H9 (cell line): ENCODE measurements around the gene CDC123. TPM values are rescaled to one million over a fixed set of nuclear protein-coding genes. Genes with fewer than 3 reads are reported as not detected.

Source experiments
- DNase-seq: peaks from one replicate; pipeline ENCODE4 v3.0.0-alpha.2; 2017
- H2AFZ ChIP-seq: one replicate; pipeline ENCODE4 v1.6.1; 2013; ENCODE audit warnings: mild to moderate bottlenecking, low read length, control low read depth, moderate library complexity
- H2AK5ac ChIP-seq: 2 replicates; pipeline ENCODE4 v1.6.1; 2013; ENCODE audit warnings: low read length, control low read depth, mixed read lengths; ENCODE audit not compliant: insufficient read length
- H2BK120ac ChIP-seq: one replicate; pipeline ENCODE4 v1.6.1; 2013; ENCODE audit warnings: low read depth, mild to moderate bottlenecking, low read length, control low read depth, inconsistent platforms; ENCODE audit not compliant: poor library complexity, severe bottlenecking
- H2BK12ac ChIP-seq: 2 replicates; pipeline ENCODE4 v1.6.1; 2013; ENCODE audit warnings: low read length, control low read depth, mixed read lengths, low read depth; ENCODE audit not compliant: insufficient read length
- H2BK15ac ChIP-seq: 2 replicates; pipeline ENCODE4 v1.6.1; 2013; ENCODE audit warnings: low read depth, low read length, control low read depth
- H2BK20ac ChIP-seq: one replicate; pipeline ENCODE4 v1.6.1; 2013; ENCODE audit warnings: low read depth, mild to moderate bottlenecking, low read length, control low read depth, inconsistent platforms; ENCODE audit not compliant: poor library complexity, severe bottlenecking
- H2BK5ac ChIP-seq: 2 replicates; pipeline ENCODE4 v1.6.1; 2013; ENCODE audit warnings: low read length, control low read depth, mixed read lengths; ENCODE audit not compliant: insufficient read length
- H3K14ac ChIP-seq: 2 replicates; pipeline ENCODE4 v1.6.1; 2013; ENCODE audit warnings: low read length, control low read depth; ENCODE audit not compliant: insufficient read depth
- H3K18ac ChIP-seq: 2 replicates; pipeline ENCODE4 v1.6.1; 2013; ENCODE audit warnings: low read depth, mild to moderate bottlenecking, mixed read lengths, low read length, control low read depth; ENCODE audit not compliant: insufficient read length
- H3K23ac ChIP-seq: 2 replicates; pipeline ENCODE4 v1.6.1; 2013; ENCODE audit warnings: low read length, control low read depth, mixed read lengths, low read depth; ENCODE audit not compliant: insufficient read length
- H3K23me2 ChIP-seq: 2 replicates; pipeline ENCODE4 v1.6.1; 2013; ENCODE audit warnings: low read depth, mild to moderate bottlenecking, mixed read lengths, low read length, control low read depth; ENCODE audit not compliant: insufficient read length, poor library complexity, severe bottlenecking
- H3K27ac ChIP-seq: 2 replicates; pipeline ENCODE4 v1.5.1; 2013; ENCODE audit warnings: low read length, control low read depth, mixed read lengths, low read depth; ENCODE audit not compliant: insufficient read length
- H3K27me3 ChIP-seq: 2 replicates; pipeline ENCODE4 v1.6.1; 2013; ENCODE audit warnings: low read length, control low read depth, inconsistent platforms; ENCODE audit not compliant: insufficient read depth
- H3K4ac ChIP-seq: 2 replicates; pipeline ENCODE4 v1.6.1; 2013; ENCODE audit warnings: low read depth, mild to moderate bottlenecking, control low read depth, inconsistent platforms, low read length, moderate library complexity
- H3K4me1 ChIP-seq: 2 replicates; pipeline ENCODE4 v1.6.1; 2013; ENCODE audit warnings: low read length, control low read depth, inconsistent platforms; ENCODE audit not compliant: insufficient read depth
- H3K4me2 ChIP-seq: 2 replicates; pipeline ENCODE4 v1.6.1; 2013; ENCODE audit warnings: low read length, control low read depth, mixed read lengths; ENCODE audit not compliant: insufficient read length, insufficient read depth
- H3K56ac ChIP-seq: 2 replicates; pipeline ENCODE4 v1.6.1; 2013; ENCODE audit warnings: low read depth, mild to moderate bottlenecking, mixed read lengths, low read length, control low read depth; ENCODE audit not compliant: insufficient read length
- H3K79me1 ChIP-seq: 2 replicates; pipeline ENCODE4 v1.6.1; 2013; ENCODE audit warnings: low read depth, mild to moderate bottlenecking, moderate library complexity, low read length, control low read depth, inconsistent platforms; ENCODE audit not compliant: insufficient read depth, poor library complexity, severe bottlenecking
- H3K79me2 ChIP-seq: 2 replicates; pipeline ENCODE4 v1.6.1; 2013; ENCODE audit warnings: low read length, control low read depth, inconsistent platforms; ENCODE audit not compliant: insufficient read depth
- H3K9ac ChIP-seq: 2 replicates; pipeline ENCODE4 v1.6.1; 2013; ENCODE audit warnings: low read length, control low read depth, mixed read lengths; ENCODE audit not compliant: insufficient read length; ENCODE audit errors: extremely low read depth
- H3K9me3 ChIP-seq: one replicate; pipeline ENCODE4 v1.6.1; 2013; ENCODE audit warnings: low read depth, low read length, inconsistent platforms; ENCODE audit not compliant: control insufficient read depth
- H3T11ph ChIP-seq: one replicate; pipeline ENCODE4 v1.6.1; 2013; ENCODE audit warnings: mild to moderate bottlenecking, low read length, control low read depth, inconsistent platforms
- H4K20me1 ChIP-seq: one replicate; pipeline ENCODE4 v1.6.1; 2013; ENCODE audit not compliant: control insufficient read depth, insufficient read length, insufficient read depth
- H4K5ac ChIP-seq: 2 replicates; pipeline ENCODE4 v1.6.1; 2013; ENCODE audit warnings: low read depth, mild to moderate bottlenecking, mixed read lengths, low read length, control low read depth; ENCODE audit not compliant: insufficient read length
- H4K8ac ChIP-seq: replicated peaks from 2 replicates; pipeline ENCODE4 v1.6.1; 2013; ENCODE audit warnings: low read length, control low read depth, mixed read lengths, low read depth; ENCODE audit not compliant: insufficient read length
- H4K91ac ChIP-seq: 2 replicates; pipeline ENCODE4 v1.6.1; 2013; ENCODE audit warnings: low read depth, mild to moderate bottlenecking, moderate library complexity, mixed read lengths, low read length, control low read depth; ENCODE audit not compliant: insufficient read length
- H3K27ac Mint-ChIP-seq, 3 experiments: 2 replicates in 2 of 3; 3 replicates in 1 of 3; pipeline ENCODE4 v1.8.0; 2020 to 2021; ENCODE audit warnings: mixed read lengths in 3 of 3, mild to moderate bottlenecking in 1 of 3, moderate library complexity in 1 of 3
- H3K27me3 Mint-ChIP-seq: 2 replicates; pipeline ENCODE4 v1.8.0; 2021; ENCODE audit warnings: low read depth, mild to moderate bottlenecking, moderate library complexity, mixed read lengths
- H3K36me3 Mint-ChIP-seq, 3 experiments: 2 replicates in 2 of 3; 3 replicates in 1 of 3; pipeline ENCODE4 v1.8.0; 2020 to 2021; ENCODE audit warnings: low read depth in 3 of 3, mixed read lengths in 3 of 3; ENCODE audit not compliant: insufficient read depth in 1 of 3
- H3K4me1 Mint-ChIP-seq, 2 experiments: 2 replicates each; pipeline ENCODE4 v1.8.0; 2020; ENCODE audit warnings: mixed read lengths in 2 of 2
- H3K4me3 Mint-ChIP-seq, 2 experiments: 2 replicates in 1 of 2; 3 replicates in 1 of 2; pipeline ENCODE4 v1.8.0; 2020 to 2021; ENCODE audit warnings: mild to moderate bottlenecking in 2 of 2, mixed read lengths in 2 of 2, moderate library complexity in 1 of 2
- H3K9me3 Mint-ChIP-seq, 2 experiments: 2 replicates in 1 of 2; 3 replicates in 1 of 2; pipeline ENCODE4 v1.8.0; 2020; ENCODE audit warnings: mild to moderate bottlenecking in 2 of 2, mixed read lengths in 2 of 2, moderate library complexity in 1 of 2
- WGBS: extraction: QIAGEN DNeasy Blood & Tissue Kit; methylation state at CpG from one replicate; pipeline ENCODE4 v1.1.7; 2013; ENCODE audit warnings: missing lambda C conversion rate, low lambda C conversion rate, mixed read lengths; ENCODE audit not compliant: insufficient read length; ENCODE audit errors: extremely low coverage; 5-methylcytosine and 5-hydroxymethylcytosine counted together
- long read RNA-seq: library from polyadenylated mRNA; unstranded; transcript quantifications from one replicate; pipeline ENCODE4 v2.0.0, GENCODE V29; 2020
- total RNA-seq: library from RNA; stranded (reverse); gene quantifications from 2 replicates; pipeline ENCODE4 v1.2.1, GENCODE V29; 2021
- TF ChIP-seq, protein P1 (sequence below): fragments of 200-600 bp; sonication (generic); conservative IDR thresholded peaks from 3 replicates; pipeline ENCODE4 v1.8.0; 2021; ENCODE audit warnings: antibody characterized with exemption, mild to moderate bottlenecking

Gene CDC123, protein sequence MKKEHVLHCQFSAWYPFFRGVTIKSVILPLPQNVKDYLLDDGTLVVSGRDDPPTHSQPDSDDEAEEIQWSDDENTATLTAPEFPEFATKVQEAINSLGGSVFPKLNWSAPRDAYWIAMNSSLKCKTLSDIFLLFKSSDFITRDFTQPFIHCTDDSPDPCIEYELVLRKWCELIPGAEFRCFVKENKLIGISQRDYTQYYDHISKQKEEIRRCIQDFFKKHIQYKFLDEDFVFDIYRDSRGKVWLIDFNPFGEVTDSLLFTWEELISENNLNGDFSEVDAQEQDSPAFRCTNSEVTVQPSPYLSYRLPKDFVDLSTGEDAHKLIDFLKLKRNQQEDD
- total RNA-seq, result 154 and 159 TPM in 2 replicates
- long read RNA-seq, transcript CDC123-201 (13 exons, 1,542 nt), result major isoform, 789 of 915 reads
- long read RNA-seq, partial matches to known transcripts, result 38 of 915 reads
- long read RNA-seq, other reads (novel, unspliced or antisense), result 83 of 915 reads

DNA sequence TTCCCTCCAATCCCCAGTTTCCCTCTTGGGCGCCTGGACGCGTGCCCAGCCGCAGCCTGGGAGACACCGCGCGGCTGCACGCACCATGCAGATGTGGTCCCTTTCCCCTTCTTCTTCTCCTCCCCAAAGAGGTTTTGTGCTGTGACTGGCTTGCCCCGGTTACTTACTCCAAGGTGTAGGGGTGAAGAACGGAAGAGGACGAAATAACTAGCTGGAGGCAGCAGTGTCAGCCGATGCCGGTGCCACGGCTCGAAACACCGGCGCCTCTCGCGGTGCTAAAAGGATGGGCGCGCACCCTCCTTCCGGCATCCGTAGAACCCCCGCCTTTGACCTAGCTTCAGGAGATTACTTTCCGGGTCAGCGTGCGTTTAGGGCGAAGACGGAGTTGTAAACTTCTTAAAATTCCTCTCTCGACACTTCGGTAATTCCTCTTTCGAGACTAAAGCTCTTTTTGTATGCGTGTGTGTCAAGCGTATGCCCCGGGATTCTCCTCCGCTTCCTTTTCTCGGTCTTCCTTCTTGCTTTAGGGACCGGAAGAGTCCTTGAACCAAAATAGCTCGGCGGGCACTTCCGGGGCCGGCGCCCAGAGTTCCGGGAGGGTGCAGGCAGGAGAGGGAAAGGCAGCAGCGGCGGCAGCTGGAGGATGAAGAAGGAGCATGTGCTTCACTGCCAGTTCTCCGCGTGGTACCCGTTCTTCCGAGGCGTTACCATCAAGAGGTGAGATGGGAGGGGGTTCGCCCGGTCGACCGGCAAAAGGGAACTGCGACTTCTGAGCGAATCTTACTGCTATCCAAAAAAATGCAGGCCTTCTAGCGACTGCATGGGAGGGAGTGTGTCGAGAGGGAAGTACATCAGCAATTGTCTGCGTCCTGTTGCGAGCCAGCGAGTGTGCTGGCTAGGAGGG, at the start of gene CDC123, which contains the start of gene NUDT5:
TSS of gene CDC123 (plus strand) at position 586 of the 904 bp plus-strand sequence. CDS start at position 644, 58 bp downstream.
TSS of gene NUDT5 (minus strand) at position 289 of the 904 bp plus-strand sequence. CDS start 9,600 bp downstream, outside the sequence.
- Histone ChIP-seq H3K56ac (peak within 1 kb of the TSS; percentile 11), H4K20me1 (no peaks in the 10 kb centered on the region), H4K5ac (no peak within 1 kb of the TSS), H4K91ac (no peak within 1 kb of the TSS), H3K79me2 (peaks cover 26% of the 10 kb centered on the region; the same call in 1 of the 2 replicates), H2AK5ac (no peak within 1 kb of the TSS), H3K18ac (peak within 1 kb of the TSS; percentile 77), H2BK5ac (peak within 1 kb of the TSS; percentile 61), H3K79me1 (peaks cover 9% of the 10 kb centered on the region), H2BK20ac (no peak within 1 kb of the TSS), H3K9ac (peak within 1 kb of the TSS; percentile 97), H3K23ac (no peak within 1 kb of the TSS), H3K4me1 (no peaks in the 10 kb centered on the region), H3K4ac (no peak within 1 kb of the TSS), H3K27ac (peak within 1 kb of the TSS; percentile 49), H2BK120ac (no peak within 1 kb of the TSS), H3K9me3 (no peaks in the 10 kb centered on the region), H4K8ac (no peak within 1 kb of the TSS), H2BK15ac (no peak within 1 kb of the TSS), H2BK12ac (no peak within 1 kb of the TSS), H3K23me2 (peaks cover 4% of the 10 kb centered on the region), H3K14ac (peak within 1 kb of the TSS; percentile 92), H3T11ph (no peak within 1 kb of the TSS), H3K27me3 (no peaks in the 10 kb centered on the region), H3K4me2 (peak within 1 kb of the TSS; percentile 80), H2AFZ (peak within 1 kb of the TSS; percentile 77)
- peaks cover 6 to 17% of the 10 kb centered on the region in 2 experiments for H3K4me1 Mint-ChIP-seq
- H3K36me3 Mint-ChIP-seq, result peaks cover 7 to 26% (median 21%) of the 10 kb centered on the region in 3 experiments; a peak in 5 of 7 replicates
- peak within 1 kb of the TSS; percentile 89 to 94 for H3K4me3 Mint-ChIP-seq
- peak within 1 kb of the TSS; percentile 98 to 99 (median 99) for H3K27ac Mint-ChIP-seq
- peaks cover 0 to 1% of the 10 kb centered on the region in 2 experiments; a peak in 2 of 5 replicates for H3K9me3 Mint-ChIP-seq
- TF ChIP-seq, protein P1, sequence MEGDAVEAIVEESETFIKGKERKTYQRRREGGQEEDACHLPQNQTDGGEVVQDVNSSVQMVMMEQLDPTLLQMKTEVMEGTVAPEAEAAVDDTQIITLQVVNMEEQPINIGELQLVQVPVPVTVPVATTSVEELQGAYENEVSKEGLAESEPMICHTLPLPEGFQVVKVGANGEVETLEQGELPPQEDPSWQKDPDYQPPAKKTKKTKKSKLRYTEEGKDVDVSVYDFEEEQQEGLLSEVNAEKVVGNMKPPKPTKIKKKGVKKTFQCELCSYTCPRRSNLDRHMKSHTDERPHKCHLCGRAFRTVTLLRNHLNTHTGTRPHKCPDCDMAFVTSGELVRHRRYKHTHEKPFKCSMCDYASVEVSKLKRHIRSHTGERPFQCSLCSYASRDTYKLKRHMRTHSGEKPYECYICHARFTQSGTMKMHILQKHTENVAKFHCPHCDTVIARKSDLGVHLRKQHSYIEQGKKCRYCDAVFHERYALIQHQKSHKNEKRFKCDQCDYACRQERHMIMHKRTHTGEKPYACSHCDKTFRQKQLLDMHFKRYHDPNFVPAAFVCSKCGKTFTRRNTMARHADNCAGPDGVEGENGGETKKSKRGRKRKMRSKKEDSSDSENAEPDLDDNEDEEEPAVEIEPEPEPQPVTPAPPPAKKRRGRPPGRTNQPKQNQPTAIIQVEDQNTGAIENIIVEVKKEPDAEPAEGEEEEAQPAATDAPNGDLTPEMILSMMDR, result no peak
- peak; percentile 89 for DNase-seq
- WGBS, result no CpG with 5 or more reads among the region's 62 CpGs
- no peaks in the 10 kb centered on the region for H3K27me3 Mint-ChIP-seq
